SK-N-SH treated with all-trans-retinoic acid at 6 μM for 48 hours (cell line): Measurements from ENCODE around the gene ZNF778.

Experiments
- ARNTL ChIP-seq: fragments of 450-650 bp; formaldehyde crosslinking; IDR thresholded peaks from 2 replicates; pipeline ENCODE4 v1.5.0; 2020; ENCODE audit warnings: low read depth, mild to moderate bottlenecking, moderate library complexity, borderline replicate concordance
- CSDC2 ChIP-seq: fragments of 250-450 bp; sonication (Bioruptor Pico); IDR thresholded peaks from 2 replicates; pipeline ENCODE4 v1.5.0; 2020; ENCODE audit warnings: mild to moderate bottlenecking, moderate library complexity
- OSR1 ChIP-seq: fragments of 250-450 bp; sonication (Bioruptor Pico); IDR thresholded peaks from 2 replicates; pipeline ENCODE4 v1.8.0; 2022; ENCODE audit warnings: moderate library complexity, mild to moderate bottlenecking, inconsistent platforms
- PPARA ChIP-seq: fragments of 250-450 bp; sonication (Bioruptor Pico); IDR thresholded peaks from 2 replicates; pipeline ENCODE4 v1.5.0; 2020; ENCODE audit warnings: mild to moderate bottlenecking, borderline replicate concordance
- RARB ChIP-seq: fragments of 250-450 bp; sonication (Bioruptor Pico); IDR thresholded peaks from 2 replicates; pipeline ENCODE4 v1.8.0; 2021; ENCODE audit warnings: mild to moderate bottlenecking, moderate library complexity
- SNAI2 ChIP-seq: fragments of 250-450 bp; sonication (Bioruptor Pico); IDR thresholded peaks from 2 replicates; pipeline ENCODE4 v1.5.0; 2020; ENCODE audit warnings: mild to moderate bottlenecking, moderate library complexity
- ZC3H10 ChIP-seq: fragments of 250-450 bp; sonication (Bioruptor Pico); IDR thresholded peaks from 2 replicates; pipeline ENCODE4 v1.5.1; 2021; ENCODE audit warnings: mild to moderate bottlenecking, moderate library complexity
- ZFP3 ChIP-seq: fragments of 250-450 bp; sonication (Bioruptor Pico); IDR thresholded peaks from 2 replicates; pipeline ENCODE4 v1.5.0; 2020; ENCODE audit warnings: mild to moderate bottlenecking, moderate library complexity
- ZFP30 ChIP-seq: fragments of 450-650 bp; formaldehyde crosslinking; IDR thresholded peaks from 2 replicates; pipeline ENCODE4 v1.5.0; 2022; ENCODE audit warnings: mild to moderate bottlenecking, moderate library complexity
- ZNF565 ChIP-seq: fragments of 450-650 bp; formaldehyde crosslinking; conservative IDR thresholded peaks from 2 replicates; pipeline ENCODE4 v1.5.0; 2020; ENCODE audit warnings: low read depth, mild to moderate bottlenecking, moderate library complexity
- ZNF8 ChIP-seq: fragments of 450-650 bp; formaldehyde crosslinking; IDR thresholded peaks from 2 replicates; pipeline ENCODE4 v1.5.0; 2020; ENCODE audit warnings: mild to moderate bottlenecking, moderate library complexity
- TF ChIP-seq, protein P1 (sequence below): fragments of 250-450 bp; sonication (Bioruptor Pico); IDR thresholded peaks from 2 replicates; pipeline ENCODE4 v1.8.0; 2020; ENCODE audit warnings: mild to moderate bottlenecking, moderate library complexity, borderline replicate concordance
- TF ChIP-seq, protein P2 (sequence below): fragments of 250-450 bp; sonication (Bioruptor Pico); IDR thresholded peaks from 2 replicates; pipeline ENCODE4 v1.5.1; 2020; ENCODE audit warnings: low read depth, mild to moderate bottlenecking, moderate library complexity
- TF ChIP-seq, protein P3 (sequence below): fragments of 250-450 bp; sonication (Bioruptor Pico); IDR thresholded peaks from 2 replicates; pipeline ENCODE4 v1.8.0; 2021; ENCODE audit warnings: low read depth, mild to moderate bottlenecking, moderate library complexity, borderline replicate concordance

DNA sequence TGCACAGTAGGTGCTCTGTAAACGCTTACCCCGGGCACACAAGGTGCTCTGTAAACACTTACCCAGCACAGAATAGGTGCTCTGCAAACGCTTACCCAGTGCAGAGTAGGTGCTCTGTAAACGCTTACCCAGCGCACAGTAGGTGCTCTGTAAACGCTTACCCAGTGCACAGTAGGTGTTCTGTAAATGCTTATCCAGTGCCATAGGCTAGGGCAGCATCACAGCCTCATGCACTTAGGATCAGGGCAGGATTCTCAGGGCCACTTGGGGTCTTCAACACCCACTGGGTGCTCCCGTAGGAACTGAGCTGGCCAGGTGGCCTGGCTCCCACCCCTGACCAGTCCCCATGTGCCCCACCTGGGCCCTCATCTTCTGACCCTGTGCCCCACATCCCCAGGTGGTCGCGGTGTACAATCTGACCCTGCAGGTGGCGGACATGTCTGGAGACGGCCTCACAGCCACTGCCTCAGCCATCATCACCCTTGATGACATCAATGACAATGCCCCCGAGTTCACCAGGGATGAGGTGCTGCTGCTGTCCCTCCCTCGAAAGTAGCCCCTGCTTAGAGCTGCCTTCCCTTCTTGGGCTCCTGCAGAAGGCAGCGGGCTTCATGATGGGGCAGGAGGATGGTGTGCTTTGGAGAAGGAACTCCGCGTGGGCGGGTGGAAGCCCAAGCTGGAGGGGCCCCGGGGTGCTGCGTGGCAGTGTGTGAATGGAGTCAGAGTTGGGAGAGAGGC is 30.3 kb upstream of the ZNF778 start:
- no peak for TF ChIP-seq SNAI2 (CRISPR knock-in tag)
- no peak for TF ChIP-seq PPARA (CRISPR knock-in tag)
- TF ChIP-seq, protein P1, sequence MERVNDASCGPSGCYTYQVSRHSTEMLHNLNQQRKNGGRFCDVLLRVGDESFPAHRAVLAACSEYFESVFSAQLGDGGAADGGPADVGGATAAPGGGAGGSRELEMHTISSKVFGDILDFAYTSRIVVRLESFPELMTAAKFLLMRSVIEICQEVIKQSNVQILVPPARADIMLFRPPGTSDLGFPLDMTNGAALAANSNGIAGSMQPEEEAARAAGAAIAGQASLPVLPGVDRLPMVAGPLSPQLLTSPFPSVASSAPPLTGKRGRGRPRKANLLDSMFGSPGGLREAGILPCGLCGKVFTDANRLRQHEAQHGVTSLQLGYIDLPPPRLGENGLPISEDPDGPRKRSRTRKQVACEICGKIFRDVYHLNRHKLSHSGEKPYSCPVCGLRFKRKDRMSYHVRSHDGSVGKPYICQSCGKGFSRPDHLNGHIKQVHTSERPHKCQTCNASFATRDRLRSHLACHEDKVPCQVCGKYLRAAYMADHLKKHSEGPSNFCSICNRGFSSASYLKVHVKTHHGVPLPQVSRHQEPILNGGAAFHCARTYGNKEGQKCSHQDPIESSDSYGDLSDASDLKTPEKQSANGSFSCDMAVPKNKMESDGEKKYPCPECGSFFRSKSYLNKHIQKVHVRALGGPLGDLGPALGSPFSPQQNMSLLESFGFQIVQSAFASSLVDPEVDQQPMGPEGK (CRISPR knock-in tag) = no peak
- TF ChIP-seq ZFP30 (CRISPR knock-in tag) = no peak
- no peak for TF ChIP-seq OSR1 (CRISPR knock-in tag)
- TF ChIP-seq ZNF565 = no peak
- TF ChIP-seq, protein P2, sequence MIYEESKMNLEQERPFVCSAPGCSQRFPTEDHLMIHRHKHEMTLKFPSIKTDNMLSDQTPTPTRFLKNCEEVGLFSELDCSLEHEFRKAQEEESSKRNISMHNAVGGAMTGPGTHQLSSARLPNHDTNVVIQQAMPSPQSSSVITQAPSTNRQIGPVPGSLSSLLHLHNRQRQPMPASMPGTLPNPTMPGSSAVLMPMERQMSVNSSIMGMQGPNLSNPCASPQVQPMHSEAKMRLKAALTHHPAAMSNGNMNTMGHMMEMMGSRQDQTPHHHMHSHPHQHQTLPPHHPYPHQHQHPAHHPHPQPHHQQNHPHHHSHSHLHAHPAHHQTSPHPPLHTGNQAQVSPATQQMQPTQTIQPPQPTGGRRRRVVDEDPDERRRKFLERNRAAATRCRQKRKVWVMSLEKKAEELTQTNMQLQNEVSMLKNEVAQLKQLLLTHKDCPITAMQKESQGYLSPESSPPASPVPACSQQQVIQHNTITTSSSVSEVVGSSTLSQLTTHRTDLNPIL (CRISPR knock-in tag) = no peak
- TF ChIP-seq RARB (CRISPR knock-in tag) = no peak
- TF ChIP-seq ZFP3 (CRISPR knock-in tag) = no peak
- no peak for TF ChIP-seq ZNF8 (CRISPR knock-in tag)
- no peak for TF ChIP-seq ZC3H10 (CRISPR knock-in tag)
- no peak for TF ChIP-seq ARNTL (CRISPR knock-in tag)
- TF ChIP-seq, protein P3, sequence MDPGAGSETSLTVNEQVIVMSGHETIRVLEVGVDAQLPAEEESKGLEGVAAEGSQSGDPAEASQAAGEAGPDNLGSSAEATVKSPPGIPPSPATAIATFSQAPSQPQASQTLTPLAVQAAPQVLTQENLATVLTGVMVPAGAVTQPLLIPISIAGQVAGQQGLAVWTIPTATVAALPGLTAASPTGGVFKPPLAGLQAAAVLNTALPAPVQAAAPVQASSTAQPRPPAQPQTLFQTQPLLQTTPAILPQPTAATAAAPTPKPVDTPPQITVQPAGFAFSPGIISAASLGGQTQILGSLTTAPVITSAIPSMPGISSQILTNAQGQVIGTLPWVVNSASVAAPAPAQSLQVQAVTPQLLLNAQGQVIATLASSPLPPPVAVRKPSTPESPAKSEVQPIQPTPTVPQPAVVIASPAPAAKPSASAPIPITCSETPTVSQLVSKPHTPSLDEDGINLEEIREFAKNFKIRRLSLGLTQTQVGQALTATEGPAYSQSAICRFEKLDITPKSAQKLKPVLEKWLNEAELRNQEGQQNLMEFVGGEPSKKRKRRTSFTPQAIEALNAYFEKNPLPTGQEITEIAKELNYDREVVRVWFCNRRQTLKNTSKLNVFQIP (CRISPR knock-in tag) = no peak
- TF ChIP-seq CSDC2 (CRISPR knock-in tag) = no peak
